Peyer's patch (tissue), 4 donors: ENCODE data around the gene SALL4. TPM values are rescaled to one million over a fixed set of nuclear protein-coding genes. Genes with fewer than 3 reads are reported as not detected.

Source experiments
- DNase-seq, 3 donors: peaks; one replicate each; pipeline ENCODE4 v3.0.0-alpha.2; 2017 to 2019
- H3K27ac ChIP-seq, 4 donors: fragments of 200-600 bp; sonication (generic); one replicate each; pipeline ENCODE4 v1.5.1; 2016 to 2019
- H3K27me3 ChIP-seq, 2 donors: fragments of 200-600 bp; sonication (generic); one replicate each; pipeline ENCODE4 v1.5.1; 2019
- H3K36me3 ChIP-seq, 3 donors: fragments of 200-600 bp; sonication (generic); one replicate each; pipeline ENCODE4 v1.5.1; 2016 to 2019
- H3K4me1 ChIP-seq, 4 donors: fragments of 200-600 bp; sonication (generic); one replicate each; pipeline ENCODE4 v1.5.1; 2016 to 2019
- H3K4me3 ChIP-seq, 4 donors: fragments of 200-600 bp; sonication (generic); 1 replicate in 3 of 4; 2 replicates in 1 of 4; pipeline ENCODE4 v1.5.1; 2016 to 2019; ENCODE audit warnings: mild to moderate bottlenecking in 1 of 4
- H3K9me3 ChIP-seq, 4 donors: fragments of 200-600 bp; sonication (generic); one replicate each; pipeline ENCODE4 v1.5.1; 2016 to 2019; ENCODE audit warnings: mild to moderate bottlenecking in 1 of 4
- POLR2A ChIP-seq, 2 donors: fragments of 450-650 bp; IDR thresholded peaks; one replicate each; pipeline ENCODE4 v1.5.1; 2017; ENCODE audit warnings: antibody characterized with exemption in 2 of 2, mild to moderate bottlenecking in 2 of 2, moderate library complexity in 2 of 2
- total RNA-seq, 4 donors: library from RNA; depleted of rRNA; stranded (reverse); fragments of >200 nt; gene quantifications; one replicate each; pipeline ENCODE4 v1.1.0, GENCODE V29; 2016
- TF ChIP-seq, protein P1 (sequence below), 6 experiments: fragments of 450-650 bp in 4 of 6; fragments of 200-600 bp in 2 of 6; sonication (generic) in 1 of 6; IDR thresholded peaks; one replicate each; pipeline ENCODE4 v1.5.1; 2017 to 2019; ENCODE audit warnings: antibody characterized with exemption in 6 of 6, mild to moderate bottlenecking in 3 of 6, moderate library complexity in 1 of 6

The SALL4 gene
- total RNA-seq: 10 to 100 TPM in 1 of 4 donors, 1 to 10 TPM in 1, not detected in 2; 1.7 to 13.2 TPM

GRCh38 chr20:51802170-51802751 is at the start of gene SALL4:
Gene SALL4 (minus strand): TSS chr20:51802521. CDS start chr20:51802408, 113 bp downstream.
- Histone ChIP-seq H3K27me3 (peaks cover 0 to 21% of the 10 kb centered on the region in 2 donors), H3K9me3 (no peaks in the 10 kb centered on the region), H3K36me3 (no peaks in the 10 kb centered on the region), H3K4me1 (peaks cover 3 to 27% (median 8%) of the 10 kb centered on the region in 4 donors), H3K4me3 (peak within 1 kb of the TSS; percentile 15 to 49 (median 38)), H3K27ac (no peak within 1 kb of the TSS)
- DNase-seq: no peak
- TF ChIP-seq, protein P1, sequence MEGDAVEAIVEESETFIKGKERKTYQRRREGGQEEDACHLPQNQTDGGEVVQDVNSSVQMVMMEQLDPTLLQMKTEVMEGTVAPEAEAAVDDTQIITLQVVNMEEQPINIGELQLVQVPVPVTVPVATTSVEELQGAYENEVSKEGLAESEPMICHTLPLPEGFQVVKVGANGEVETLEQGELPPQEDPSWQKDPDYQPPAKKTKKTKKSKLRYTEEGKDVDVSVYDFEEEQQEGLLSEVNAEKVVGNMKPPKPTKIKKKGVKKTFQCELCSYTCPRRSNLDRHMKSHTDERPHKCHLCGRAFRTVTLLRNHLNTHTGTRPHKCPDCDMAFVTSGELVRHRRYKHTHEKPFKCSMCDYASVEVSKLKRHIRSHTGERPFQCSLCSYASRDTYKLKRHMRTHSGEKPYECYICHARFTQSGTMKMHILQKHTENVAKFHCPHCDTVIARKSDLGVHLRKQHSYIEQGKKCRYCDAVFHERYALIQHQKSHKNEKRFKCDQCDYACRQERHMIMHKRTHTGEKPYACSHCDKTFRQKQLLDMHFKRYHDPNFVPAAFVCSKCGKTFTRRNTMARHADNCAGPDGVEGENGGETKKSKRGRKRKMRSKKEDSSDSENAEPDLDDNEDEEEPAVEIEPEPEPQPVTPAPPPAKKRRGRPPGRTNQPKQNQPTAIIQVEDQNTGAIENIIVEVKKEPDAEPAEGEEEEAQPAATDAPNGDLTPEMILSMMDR (IDR thresholded peaks at IDR 0.05): no peak
- no peak for TF ChIP-seq POLR2A (IDR thresholded peaks at IDR 0.05)

- Histone ChIP-seq H3K27ac (no peak overlapping the region), H3K9me3 (no peaks in the 10 kb centered on the region), H3K27me3 (no peaks in the 10 kb centered on the region), H3K36me3 (no peaks in the 10 kb centered on the region), H3K4me1 (no peaks in the 10 kb centered on the region), H3K4me3 (no peak overlapping the region)
- TF ChIP-seq POLR2A (IDR thresholded peaks at IDR 0.05): no peak
- TF ChIP-seq, protein P1 (IDR thresholded peaks at IDR 0.05): no peak
- no peak for DNase-seq
Observed at GRCh38 chr20:51848346-51848745, 46.0 kb upstream of the SALL4 start.

DNA sequence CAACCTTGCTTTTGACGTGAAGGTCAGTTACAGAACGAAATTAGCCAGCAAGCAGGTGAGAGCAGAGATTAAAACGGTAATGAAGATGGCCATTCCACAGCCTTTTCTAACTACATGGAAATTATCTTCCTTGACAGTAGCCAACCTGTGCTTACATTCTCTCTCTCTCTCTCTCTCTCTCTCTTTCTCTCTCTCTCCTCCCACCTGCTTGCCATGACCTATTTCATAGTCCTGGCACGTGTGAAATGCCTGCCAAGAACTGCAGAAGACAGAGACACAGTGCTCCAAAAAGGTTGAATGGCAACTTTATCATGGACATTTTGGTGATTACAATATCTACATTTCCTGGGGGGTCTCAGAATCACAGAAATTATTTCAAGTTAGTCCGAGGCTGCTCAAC is 38.5 kb upstream of the SALL4 start:
- no peaks in the 10 kb centered on the region for H3K4me1 ChIP-seq
- no peaks in the 10 kb centered on the region for H3K9me3 ChIP-seq
- H3K27ac ChIP-seq: no peak overlapping the region
- no peak overlapping the region for H3K4me3 ChIP-seq
- DNase-seq: no peak
- no peaks in the 10 kb centered on the region for H3K27me3 ChIP-seq
- no peaks in the 10 kb centered on the region for H3K36me3 ChIP-seq
- TF ChIP-seq POLR2A (IDR thresholded peaks at IDR 0.05): no peak
- TF ChIP-seq, protein P1 (IDR thresholded peaks at IDR 0.05): no peak

DNA sequence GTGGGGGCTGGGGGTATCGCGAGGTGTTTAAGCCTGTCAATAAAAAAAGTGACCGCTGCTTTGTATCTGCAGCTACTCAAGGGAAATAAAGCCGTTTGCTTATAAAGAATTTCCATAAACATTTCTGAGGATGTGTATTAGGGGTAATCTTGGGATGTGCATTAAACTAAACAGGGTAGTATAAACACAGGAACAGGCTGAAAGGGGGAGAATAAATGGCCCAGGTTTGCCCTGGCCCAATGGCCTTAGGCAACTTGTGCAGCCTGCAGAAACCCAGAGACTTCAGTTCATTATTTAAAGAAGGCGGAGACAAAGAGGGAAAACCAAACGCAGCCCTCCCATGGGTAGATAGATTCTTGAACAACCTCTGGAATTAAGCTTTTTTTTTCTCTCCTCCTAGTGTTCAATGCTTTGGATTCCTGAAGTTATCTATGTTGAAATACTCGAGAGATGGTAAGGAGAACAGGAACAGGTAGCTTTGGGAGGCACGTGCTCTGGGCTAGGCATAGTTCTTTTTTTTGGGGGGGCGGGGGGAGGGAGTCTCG is 35.6 kb upstream of the SALL4 start:
- no peak overlapping the region for H3K27ac ChIP-seq
- no peaks in the 10 kb centered on the region for H3K9me3 ChIP-seq
- H3K27me3 ChIP-seq: no peaks in the 10 kb centered on the region
- TF ChIP-seq, protein P1 (IDR thresholded peaks at IDR 0.05): no peak
- no peak for TF ChIP-seq POLR2A (IDR thresholded peaks at IDR 0.05)
- no peak for DNase-seq
- H3K4me1 ChIP-seq: no peaks in the 10 kb centered on the region
- H3K4me3 ChIP-seq: no peak overlapping the region
- no peaks in the 10 kb centered on the region for H3K36me3 ChIP-seq

GRCh38 chr20:51837436-51837835 is 35.1 kb upstream of the SALL4 start:
- Histone ChIP-seq H3K36me3 (no peaks in the 10 kb centered on the region), H3K27ac (no peak overlapping the region), H3K4me3 (no peak overlapping the region), H3K9me3 (no peaks in the 10 kb centered on the region), H3K4me1 (no peaks in the 10 kb centered on the region), H3K27me3 (no peaks in the 10 kb centered on the region)
- TF ChIP-seq, protein P1 (IDR thresholded peaks at IDR 0.05): no peak
- no peak for TF ChIP-seq POLR2A (IDR thresholded peaks at IDR 0.05)
- DNase-seq: no peak
